Activated CD8-positive, alpha-beta T cell treated with anti-CD3 and anti-CD28 coated beads, Interleukin-2, amount 10 ng/mL, durations not matched to agents 7 days and 5 days (primary cell): ENCODE results near the gene SUSD2. TPM values are rescaled to one million over a fixed set of nuclear protein-coding genes. Genes with fewer than 3 reads are reported as not detected.

Experiments
- ATAC-seq: fragments of 150-1000 bp; cut with Tn5 transposase; one replicate; pipeline ENCODE4 v1.10.0; 2021; ENCODE audit warnings: moderate library complexity
- CTCF ChIA-PET: fragments of 350-600 bp; sonication (Branson Sonifier 250); formaldehyde crosslinking; loops from one replicate; lab custom pipeline; 2021; ENCODE audit warnings: antibody characterized with exemption; lab: Charles Lee
- POLR2A ChIA-PET: fragments of 350-600 bp; sonication (Branson Sonifier 250); formaldehyde crosslinking; loops from one replicate; lab custom pipeline; 2021; ENCODE audit warnings: antibody characterized with exemption; lab: Charles Lee
- DNase-seq: peaks from one replicate; pipeline ENCODE4 v3.0.0-alpha.2; 2020
- H3K27ac Mint-ChIP-seq: one replicate; pipeline ENCODE4 v1.8.0; 2021; ENCODE audit warnings: mild to moderate bottlenecking, mixed read lengths
- H3K27me3 Mint-ChIP-seq: one replicate; pipeline ENCODE4 v1.8.0; 2021; ENCODE audit warnings: low read depth, mixed read lengths
- H3K36me3 Mint-ChIP-seq: one replicate; pipeline ENCODE4 v1.8.0; 2021; ENCODE audit warnings: low read depth, mixed read lengths
- H3K4me1 Mint-ChIP-seq: one replicate; pipeline ENCODE4 v1.8.0; 2021; ENCODE audit warnings: low read depth, mixed read lengths
- H3K4me3 Mint-ChIP-seq: one replicate; pipeline ENCODE4 v1.8.0; 2021; ENCODE audit warnings: mild to moderate bottlenecking, mixed read lengths
- H3K9me3 Mint-ChIP-seq: one replicate; pipeline ENCODE4 v1.8.0; 2022; ENCODE audit warnings: mixed read lengths; ENCODE audit not compliant: insufficient read depth
- total RNA-seq, 2 experiments: library from RNA; stranded (reverse); gene quantifications; one replicate each; pipeline ENCODE4 v1.2.3, GENCODE V29; 2021

The SUSD2 gene
- total RNA-seq, 2 experiments from 2014 or later, result 1.3 to 1.9 TPM

- ChIA-PET POLR2A (interaction anchor here (0.6 to 1.8 kb wide), 6 partner anchors 10 to 274 kb away, joined by 3 to 5 read pairs (median 3); no protein-coding TSS in a partner anchor), CTCF (interaction anchor here (0.7 to 6.6 kb wide), 9 partner anchors 8 to 131 kb away, joined by 3 to 132 read pairs (median 7); no protein-coding TSS in a partner anchor)
- peaks cover 27% of the 10 kb centered on the region for H3K36me3 Mint-ChIP-seq
- DNase-seq (peak; percentile 46), ATAC-seq (no peak)
- H3K4me3 Mint-ChIP-seq, result peak overlapping the region; percentile 76
- H3K9me3 Mint-ChIP-seq, result no peaks in the 10 kb centered on the region
- peak overlapping the region; percentile 98 for H3K27ac Mint-ChIP-seq
- H3K27me3 Mint-ChIP-seq, result no peaks in the 10 kb centered on the region
- peaks cover 66% of the 10 kb centered on the region for H3K4me1 Mint-ChIP-seq
These were observed 27.3 kb upstream of the SUSD2 start for GRCh38 chr22:24153959-24154358.

DNA sequence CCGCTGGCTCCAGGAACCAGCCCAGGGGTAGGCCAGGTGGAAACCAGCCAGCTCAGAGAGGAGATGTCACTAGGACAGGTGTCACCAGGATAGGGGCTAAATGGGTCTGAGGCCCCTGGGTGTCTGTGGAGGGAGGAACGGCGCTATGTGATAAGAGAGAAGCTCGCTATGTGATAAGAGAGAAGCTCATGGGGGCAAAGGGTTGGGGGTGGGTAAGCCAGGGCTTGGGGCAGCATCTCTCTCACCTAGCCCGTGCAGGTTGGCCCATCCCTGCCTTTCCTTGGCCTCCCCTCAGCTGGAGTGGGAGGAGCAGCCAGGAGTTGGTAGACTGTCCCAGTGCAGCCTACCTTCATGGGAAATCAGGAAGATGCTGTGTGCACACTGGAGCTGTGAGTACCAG lies 26.5 kb upstream of the SUSD2 start:
- Mint-ChIP-seq H3K27me3 (no peaks in the 10 kb centered on the region), H3K4me1 (peaks cover 68% of the 10 kb centered on the region), H3K9me3 (no peaks in the 10 kb centered on the region), H3K27ac (peak overlapping the region; percentile 98), H3K36me3 (peaks cover 30% of the 10 kb centered on the region), H3K4me3 (peak overlapping the region; percentile 76)
- DNase-seq (no peak), ATAC-seq (no peak)
- ChIA-PET POLR2A (interaction anchor here (1.4 to 3.6 kb wide), 5 partner anchors 9 to 144 kb away, joined by 3 to 30 read pairs (median 5); partner anchors contain the start of gene CABIN1), CTCF (interaction anchor here (0.7 to 6.6 kb wide), 17 partner anchors 9 to 1020 kb away, joined by 3 to 132 read pairs (median 14); partner anchors contain the start of gene CABIN1)

GRCh38 chr22:24155627-24156140 lies 25.6 kb upstream of the SUSD2 start:
- Mint-ChIP-seq H3K4me1 (peaks cover 69% of the 10 kb centered on the region), H3K27me3 (no peaks in the 10 kb centered on the region), H3K36me3 (peaks cover 33% of the 10 kb centered on the region), H3K9me3 (no peaks in the 10 kb centered on the region), H3K27ac (peak overlapping the region; percentile 98), H3K4me3 (peak overlapping the region; percentile 76)
- POLR2A ChIA-PET, result interaction anchor here (1.0 to 3.6 kb wide), 8 partner anchors 9 to 145 kb away, joined by 3 to 30 read pairs (median 5); partner anchors contain the start of gene CABIN1
- peak; percentile 49 for ATAC-seq
- CTCF ChIA-PET, result interaction anchor here (0.7 to 6.6 kb wide), 29 partner anchors 9 to 1021 kb away, joined by 3 to 132 read pairs (median 7); partner anchors contain the start of genes CABIN1, MIF and SUSD2
- DNase-seq, result peak; percentile 69

DNA sequence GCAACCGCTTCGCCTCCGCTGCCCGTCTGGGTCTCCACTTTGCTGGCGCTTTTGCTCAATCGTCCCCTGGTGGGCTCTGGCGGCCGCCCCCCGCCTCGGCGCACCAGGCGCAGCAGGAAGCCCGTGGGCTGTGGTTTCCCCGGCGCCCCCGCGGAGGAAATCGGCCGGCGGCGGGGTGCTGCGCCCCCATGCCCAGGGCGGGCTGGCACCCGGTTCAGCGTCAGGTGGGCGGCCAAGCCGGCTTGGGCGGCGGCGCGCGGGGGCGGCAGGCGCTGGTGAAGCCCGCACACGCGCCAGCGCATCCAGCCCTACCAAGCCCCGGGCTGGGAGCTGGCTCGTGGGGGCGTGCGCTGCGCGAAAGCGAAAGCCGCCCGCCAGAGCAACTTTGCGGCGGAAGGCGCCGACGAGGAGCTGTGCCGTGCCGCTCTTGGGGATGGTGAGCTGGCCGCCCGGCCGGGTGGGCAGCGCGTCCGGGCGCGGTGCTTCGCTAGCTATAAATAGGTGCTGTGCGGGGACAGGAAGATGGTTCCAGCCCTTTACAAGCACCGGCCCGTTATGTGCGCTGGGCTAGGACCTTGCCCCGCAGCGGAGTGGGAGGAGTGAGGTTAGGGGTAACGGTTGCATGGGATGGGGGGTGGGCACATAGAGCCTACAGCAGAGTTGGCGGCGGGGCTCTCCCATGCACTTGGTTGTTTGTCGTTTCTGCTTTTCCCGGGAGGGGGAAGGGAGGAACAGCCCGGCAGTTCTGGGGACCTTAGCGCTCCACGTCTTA lies 25.0 kb upstream of the SUSD2 start:
- no peaks in the 10 kb centered on the region for H3K9me3 Mint-ChIP-seq
- no peaks in the 10 kb centered on the region for H3K27me3 Mint-ChIP-seq
- peak; percentile 81 for DNase-seq
- H3K4me1 Mint-ChIP-seq, result peaks cover 73% of the 10 kb centered on the region
- peaks cover 33% of the 10 kb centered on the region for H3K36me3 Mint-ChIP-seq
- peak; percentile 68 for ATAC-seq
- peak overlapping the region; percentile 95 for H3K27ac Mint-ChIP-seq
- peak overlapping the region; percentile 94 for H3K4me3 Mint-ChIP-seq
- ChIA-PET POLR2A (interaction anchor here (1.0 to 3.6 kb wide), 10 partner anchors 8 to 145 kb away, joined by 3 to 30 read pairs (median 6); partner anchors contain the start of gene CABIN1), CTCF (interaction anchor here (0.7 to 6.6 kb wide), 29 partner anchors 9 to 299 kb away, joined by 3 to 132 read pairs (median 8); partner anchors contain the start of genes CABIN1, MIF, SLC2A11 and SUSD2)

DNA sequence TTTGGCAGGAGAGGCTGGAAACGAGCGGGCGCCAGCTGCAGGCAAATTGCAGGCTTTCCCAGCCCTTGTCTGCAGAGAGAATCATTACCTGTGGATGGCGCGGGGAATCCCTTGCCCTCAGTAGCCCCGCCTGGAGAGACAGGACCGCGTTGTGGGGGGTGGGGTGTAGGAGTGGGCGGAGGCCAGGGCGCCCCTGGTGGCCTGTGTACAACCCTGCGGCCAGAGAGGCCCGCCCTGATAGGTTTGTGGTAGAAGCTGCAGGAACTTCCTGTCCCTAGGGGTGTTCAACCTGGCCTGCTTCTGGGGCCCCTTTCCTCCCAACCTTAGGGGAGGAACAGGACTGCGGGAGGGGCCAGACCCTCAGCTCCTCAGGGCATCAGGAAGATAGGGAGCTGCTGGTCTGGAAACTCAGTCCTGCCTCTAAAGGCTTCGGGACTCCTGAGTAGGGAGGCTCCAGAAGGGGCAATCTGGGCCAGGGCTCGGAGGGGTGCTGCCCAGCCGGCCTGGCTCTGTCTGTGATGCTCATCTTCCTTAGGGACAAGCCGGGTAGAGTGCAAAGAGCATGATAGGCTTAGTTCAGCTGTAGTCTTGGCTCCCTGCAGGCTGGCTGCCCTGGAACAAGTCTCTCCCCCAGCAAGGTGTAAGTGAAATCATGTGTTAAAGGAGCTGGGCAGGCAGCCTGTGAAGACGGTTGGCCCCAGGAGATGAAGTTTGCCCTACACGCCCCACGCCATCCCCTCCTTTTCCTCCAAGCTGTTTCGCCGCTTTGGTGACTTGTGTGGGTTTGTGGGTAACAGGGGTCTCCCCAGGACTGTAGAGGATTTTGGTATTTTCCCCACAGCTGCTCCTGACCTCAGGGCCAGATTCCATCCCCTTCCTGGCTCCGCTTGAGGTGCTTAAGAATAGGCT lies 24.1 kb upstream of the SUSD2 start:
- CTCF ChIA-PET, result interaction anchor here (0.7 to 6.6 kb wide), 38 partner anchors 8 to 299 kb away, joined by 3 to 132 read pairs (median 6); partner anchors contain the start of genes CABIN1, MIF, SLC2A11 and SUSD2
- no peaks in the 10 kb centered on the region for H3K27me3 Mint-ChIP-seq
- peaks cover 35% of the 10 kb centered on the region for H3K36me3 Mint-ChIP-seq
- H3K4me3 Mint-ChIP-seq, result peak overlapping the region; percentile 94
- peak overlapping the region; percentile 95 for H3K27ac Mint-ChIP-seq
- peaks cover 71% of the 10 kb centered on the region for H3K4me1 Mint-ChIP-seq
- DNase-seq, result peak; percentile 97
- ATAC-seq, result peak; percentile 80
- H3K9me3 Mint-ChIP-seq, result no peaks in the 10 kb centered on the region
- POLR2A ChIA-PET, result interaction anchor here (0.6 to 3.6 kb wide), 13 partner anchors 7 to 146 kb away, joined by 3 to 30 read pairs (median 5); partner anchors contain the start of gene CABIN1

GRCh38 chr22:24157822-24158135 lies 23.5 kb upstream of the SUSD2 start:
- ATAC-seq (no peak), DNase-seq (no peak)
- Mint-ChIP-seq H3K27ac (peak overlapping the region; percentile 95), H3K4me3 (peak overlapping the region; percentile 94), H3K9me3 (no peaks in the 10 kb centered on the region), H3K4me1 (peaks cover 67% of the 10 kb centered on the region), H3K27me3 (no peaks in the 10 kb centered on the region), H3K36me3 (peaks cover 32% of the 10 kb centered on the region)
- ChIA-PET POLR2A (interaction anchor here (0.9 to 3.6 kb wide), 8 partner anchors 11 to 147 kb away, joined by 3 to 30 read pairs (median 7); partner anchors contain the start of gene CABIN1), CTCF (interaction anchor here (1.0 to 6.6 kb wide), 26 partner anchors 7 to 264 kb away, joined by 3 to 132 read pairs (median 12); partner anchors contain the start of genes CABIN1 and MIF)

DNA sequence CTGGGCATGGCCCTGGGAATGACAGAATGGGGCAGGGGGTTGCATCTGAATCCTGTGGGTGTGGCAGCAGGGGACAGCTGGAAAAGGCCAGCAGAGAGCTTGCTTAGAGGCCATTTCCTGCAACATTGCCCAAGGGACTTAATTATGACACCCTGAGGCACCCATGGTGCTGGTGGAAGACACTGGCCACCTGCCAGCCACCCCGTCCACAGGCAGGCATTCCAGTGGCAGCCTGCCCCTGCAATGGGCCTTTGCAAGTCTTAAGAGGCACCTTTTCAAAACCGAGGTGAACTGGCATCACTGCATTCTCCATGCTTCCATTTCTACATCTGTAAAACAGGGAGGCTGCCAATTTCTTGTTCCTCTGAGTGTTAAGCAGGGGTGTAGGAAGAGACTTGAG lies 21.6 kb upstream of the SUSD2 start:
- ChIA-PET POLR2A (no interaction called here), CTCF (interaction anchor here (0.6 to 5.1 kb wide), 4 partner anchors 15 to 52 kb away, joined by 4 to 35 read pairs (median 19); no protein-coding TSS in a partner anchor)
- Mint-ChIP-seq H3K36me3 (peaks cover 27% of the 10 kb centered on the region), H3K4me3 (no peak overlapping the region), H3K27me3 (no peaks in the 10 kb centered on the region), H3K4me1 (peaks cover 48% of the 10 kb centered on the region), H3K9me3 (no peaks in the 10 kb centered on the region), H3K27ac (no peak overlapping the region)
- ATAC-seq (no peak), DNase-seq (no peak)

DNA sequence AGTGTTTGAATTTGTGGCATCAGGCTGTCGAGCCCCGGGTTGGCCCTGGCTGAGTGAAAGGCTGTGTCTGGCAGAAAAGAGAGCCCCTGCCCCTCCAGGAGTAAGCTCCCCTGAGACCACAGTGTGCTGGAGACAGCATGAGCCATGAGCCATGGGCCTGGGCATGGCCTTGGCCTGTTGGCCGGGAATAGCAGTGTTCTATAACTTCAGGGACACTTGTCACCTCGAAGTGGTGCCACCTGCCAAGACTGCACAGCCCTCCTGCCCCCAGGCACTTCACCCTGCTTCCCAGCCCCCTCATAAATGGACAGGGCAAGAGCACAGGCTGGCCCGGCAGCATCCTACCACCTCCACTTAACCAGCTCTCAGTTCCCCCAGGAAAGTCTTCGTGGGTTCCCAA lies 20.7 kb upstream of the SUSD2 start:
- no peak for DNase-seq
- Mint-ChIP-seq H3K36me3 (peaks cover 27% of the 10 kb centered on the region), H3K27me3 (no peaks in the 10 kb centered on the region), H3K27ac (no peak overlapping the region), H3K9me3 (no peaks in the 10 kb centered on the region), H3K4me3 (no peak overlapping the region), H3K4me1 (peaks cover 39% of the 10 kb centered on the region)
- ChIA-PET POLR2A (interaction anchor here (0.8 kb wide), 1 partner anchor 21 kb away, joined by 3 read pairs; no protein-coding TSS in a partner anchor), CTCF (no interaction called here)
- no peak for ATAC-seq

- CTCF ChIA-PET, result interaction anchor here (0.8 to 1.2 kb wide), 2 partner anchors 14 to 69 kb away, joined by 3 read pairs; no protein-coding TSS in a partner anchor
- Mint-ChIP-seq H3K27me3 (no peaks in the 10 kb centered on the region), H3K36me3 (peaks cover 30% of the 10 kb centered on the region), H3K9me3 (no peaks in the 10 kb centered on the region), H3K27ac (peak overlapping the region; percentile 46), H3K4me3 (no peak overlapping the region), H3K4me1 (peaks cover 38% of the 10 kb centered on the region)
- ATAC-seq, result no peak
- no peak for DNase-seq
- POLR2A ChIA-PET, result interaction anchor here (1.2 kb wide), 1 partner anchor 9 kb away, joined by 5 read pairs; no protein-coding TSS in a partner anchor
These were observed 19.8 kb upstream of the SUSD2 start for GRCh38 chr22:24161485-24161884.

GRCh38 chr22:24161909-24162308 lies 19.4 kb upstream of the SUSD2 start:
- ChIA-PET CTCF (interaction anchor here (0.8 to 1.2 kb wide), 2 partner anchors 14 to 69 kb away, joined by 3 read pairs; no protein-coding TSS in a partner anchor), POLR2A (interaction anchor here (1.2 kb wide), 1 partner anchor 8 kb away, joined by 5 read pairs; no protein-coding TSS in a partner anchor)
- no peaks in the 10 kb centered on the region for H3K27me3 Mint-ChIP-seq
- H3K36me3 Mint-ChIP-seq, result peaks cover 30% of the 10 kb centered on the region
- DNase-seq (no peak), ATAC-seq (no peak)
- H3K9me3 Mint-ChIP-seq, result no peaks in the 10 kb centered on the region
- peaks cover 38% of the 10 kb centered on the region for H3K4me1 Mint-ChIP-seq
- peak overlapping the region; percentile 61 for H3K27ac Mint-ChIP-seq
- H3K4me3 Mint-ChIP-seq, result no peak overlapping the region
